ENCODE measurements around the gene TDRD12.
"Not testable (repeated sequence)": the region's sequence is repeated elsewhere in the genome, so short reads cannot be mapped to it uniquely, and the experiment has no call there.

Gene TDRD12

GRCh38 chr19:32837531-32837930 is 118.0 kb downstream of the TDRD12 start:
- DNase-seq = no peak

GRCh38 chr19:32842061-32842460 is 122.5 kb downstream of the TDRD12 start:
- no peak for DNase-seq

- no peak for DNase-seq
Observed at GRCh38 chr19:32843716-32844245, 124.2 kb downstream of the TDRD12 start.

GRCh38 chr19:32848035-32848434 is 128.5 kb downstream of the TDRD12 start:
- not testable (repeated sequence) for DNase-seq

- DNase-seq = no peak
Observed at GRCh38 chr19:32852216-32852615, 132.6 kb downstream of the TDRD12 start.

- not testable (repeated sequence) for DNase-seq
Observed at GRCh38 chr19:32856818-32857217, 137.3 kb downstream of the TDRD12 start.

- DNase-seq = no peak
Observed at GRCh38 chr19:32857584-32857983, 138.0 kb downstream of the TDRD12 start.

- DNase-seq = no peak
Observed at GRCh38 chr19:32858155-32858554, 138.6 kb downstream of the TDRD12 start.

- no peak for DNase-seq
Observed at GRCh38 chr19:32858559-32858958, 139.0 kb downstream of the TDRD12 start.

- DNase-seq = no peak
Observed at GRCh38 chr19:32859591-32859990, 140.0 kb downstream of the TDRD12 start.

- DNase-seq = no peak
Observed at GRCh38 chr19:32861596-32861995, 142.0 kb downstream of the TDRD12 start.

- DNase-seq = no peak
Observed at GRCh38 chr19:32862173-32862572, 142.6 kb downstream of the TDRD12 start.

- DNase-seq = no peak
Observed at GRCh38 chr19:32862741-32863140, 143.2 kb downstream of the TDRD12 start.

- no peak for DNase-seq
Observed at GRCh38 chr19:32863301-32863700, 143.7 kb downstream of the TDRD12 start.

- no peak for DNase-seq
Observed at GRCh38 chr19:32863841-32864240, 144.3 kb downstream of the TDRD12 start.

GRCh38 chr19:32864318-32865007 is 144.9 kb downstream of the TDRD12 start:
- DNase-seq = no peak

- no peak for DNase-seq
Observed at GRCh38 chr19:32865326-32865725, 145.8 kb downstream of the TDRD12 start.

- no peak for DNase-seq
Observed at GRCh38 chr19:32866061-32866460, 146.5 kb downstream of the TDRD12 start.

GRCh38 chr19:32866564-32867265 is 147.1 kb downstream of the TDRD12 start:
- DNase-seq = no peak

- not testable (repeated sequence) for DNase-seq
Observed at GRCh38 chr19:32867436-32867835, 147.9 kb downstream of the TDRD12 start.

- no peak for DNase-seq
Observed at GRCh38 chr19:32868206-32868950, 148.8 kb downstream of the TDRD12 start.

- DNase-seq = no peak
Observed at GRCh38 chr19:32869369-32869965, 149.9 kb downstream of the TDRD12 start, which contains the start of gene SLC7A9. Gene SLC7A9 (minus strand): TSS chr19:32869767. CDS start chr19:32868534, 1,233 bp downstream.

- DNase-seq = no peak
Observed at GRCh38 chr19:32869966-32870573, 150.5 kb downstream of the TDRD12 start.
